GM23338 (cell line): ENCODE data around the gene PSMD8. TPM values are rescaled to one million over a fixed set of nuclear protein-coding genes. Genes with fewer than 3 reads are reported as not detected.
A peak's percentile ranks its signal among the peaks of the same experiment; 100 is the strongest.

ENCODE experiments used
- ATAC-seq: fragments of 200-7000 bp; cut with Tn5 transposase; 3 replicates; pipeline ENCODE4 v1.9.1; 2020
- DNase-seq: peaks from one replicate; pipeline ENCODE4 v3.0.0-alpha.2; 2015; ENCODE audit warnings: low spot score
- H2AFZ ChIP-seq: fragments of 200-600 bp; sonication (generic); 2 replicates; pipeline ENCODE4 v1.8.0; 2016; ENCODE audit warnings: antibody characterized with exemption, mild to moderate bottlenecking, moderate library complexity
- H3F3A ChIP-seq: fragments of 200-600 bp; sonication (generic); replicated peaks from 2 replicates; pipeline ENCODE4 v1.8.0; 2017; ENCODE audit warnings: antibody characterized with exemption, mixed run types, low read depth
- H3K27ac ChIP-seq: fragments of 200-600 bp; sonication (generic); 2 replicates; pipeline ENCODE4 v1.6.1; 2016; ENCODE audit warnings: low read depth
- H3K27me3 ChIP-seq: fragments of 200-600 bp; sonication (generic); 2 replicates; pipeline ENCODE4 v1.8.0; 2016; ENCODE audit warnings: mild to moderate bottlenecking, mixed run types, moderate library complexity; ENCODE audit not compliant: insufficient read depth
- H3K36me3 ChIP-seq: fragments of 200-600 bp; sonication (generic); 2 replicates; pipeline ENCODE4 v1.8.0; 2016; ENCODE audit warnings: mild to moderate bottlenecking; ENCODE audit not compliant: insufficient read depth
- H3K4me1 ChIP-seq: fragments of 200-600 bp; sonication (generic); 2 replicates; pipeline ENCODE4 v1.8.0; 2016; ENCODE audit warnings: mild to moderate bottlenecking, moderate library complexity; ENCODE audit not compliant: insufficient read depth
- H3K4me2 ChIP-seq: fragments of 200-600 bp; sonication (generic); 2 replicates; pipeline ENCODE4 v1.7.1; 2017; ENCODE audit warnings: mixed run types
- H3K4me3 ChIP-seq: fragments of 200-600 bp; sonication (generic); 2 replicates; pipeline ENCODE4 v1.6.1; 2016; ENCODE audit warnings: mixed run types
- H3K79me2 ChIP-seq: fragments of 200-600 bp; sonication (generic); replicated peaks from 2 replicates; pipeline ENCODE4 v1.8.0; 2017; ENCODE audit warnings: mild to moderate bottlenecking; ENCODE audit not compliant: insufficient read depth
- H3K9me2 ChIP-seq: fragments of 200-600 bp; sonication (generic); 2 replicates; pipeline ENCODE4 v1.8.0; 2017; ENCODE audit not compliant: insufficient read depth
- H4K20me1 ChIP-seq: fragments of 200-600 bp; sonication (generic); replicated peaks from 2 replicates; pipeline ENCODE4 v1.8.0; 2017; ENCODE audit warnings: mild to moderate bottlenecking; ENCODE audit not compliant: insufficient read depth
- H3K27ac Mint-ChIP-seq: 2 replicates; pipeline ENCODE4 v1.8.0; 2020; ENCODE audit warnings: inconsistent platforms, mild to moderate bottlenecking, moderate library complexity, mixed read lengths
- H3K27me3 Mint-ChIP-seq: 3 replicates; pipeline ENCODE4 v1.8.0; 2022; ENCODE audit warnings: low read depth, mild to moderate bottlenecking, moderate library complexity, mixed read lengths, inconsistent platforms; ENCODE audit not compliant: insufficient read depth, poor library complexity
- H3K36me3 Mint-ChIP-seq: 3 replicates; pipeline ENCODE4 v1.8.0; 2021; ENCODE audit warnings: low read depth, mild to moderate bottlenecking, inconsistent platforms, moderate library complexity, mixed read lengths
- H3K4me1 Mint-ChIP-seq: 3 replicates; pipeline ENCODE4 v1.8.0; 2020; ENCODE audit warnings: mild to moderate bottlenecking, inconsistent platforms, mixed read lengths
- H3K4me3 Mint-ChIP-seq: 3 replicates; pipeline ENCODE4 v1.8.0; 2021; ENCODE audit warnings: moderate library complexity, mild to moderate bottlenecking, inconsistent platforms, mixed read lengths
- H3K9me3 Mint-ChIP-seq: 3 replicates; pipeline ENCODE4 v1.8.0; 2020; ENCODE audit warnings: moderate library complexity, mild to moderate bottlenecking, inconsistent platforms, mixed read lengths
- CREB1 ChIP-seq: fragments of 250-450 bp; sonication (Bioruptor Pico); IDR thresholded peaks from 2 replicates; pipeline ENCODE4 v1.5.0; 2020; ENCODE audit warnings: low read depth, mild to moderate bottlenecking, moderate library complexity
- CTCF ChIP-seq, 2 experiments: fragments of 200-600 bp in 1 of 2; sonication (generic) in 1 of 2; conservative IDR thresholded peaks; 2 replicates each; pipeline versions ENCODE4 v1.5.1 to v1.6.1; 2016 to 2017; ENCODE audit warnings: antibody characterized with exemption in 2 of 2, low read depth in 2 of 2, mild to moderate bottlenecking in 2 of 2, moderate library complexity in 1 of 2
- ETS1 ChIP-seq: IDR thresholded peaks from 2 replicates; pipeline ENCODE4 v1.6.1; 2016; ENCODE audit warnings: antibody characterized with exemption
- EZH2 ChIP-seq: fragments of 200-600 bp; sonication (generic); IDR thresholded peaks from one replicate; pipeline ENCODE4 v1.8.0; 2017; ENCODE audit warnings: antibody characterized with exemption, mild to moderate bottlenecking, low read depth; ENCODE audit not compliant: unreplicated experiment
- EZH2phosphoT487 ChIP-seq: fragments of 200-600 bp; sonication (generic); IDR thresholded peaks from one replicate; pipeline ENCODE4 v1.8.1; 2018; ENCODE audit warnings: antibody characterized with exemption; ENCODE audit not compliant: unreplicated experiment
- JUNB ChIP-seq: IDR thresholded peaks from one replicate; pipeline ENCODE4 v1.6.1; 2016; ENCODE audit warnings: antibody characterized with exemption; ENCODE audit not compliant: unreplicated experiment
- NANOG ChIP-seq: IDR thresholded peaks from 2 replicates; pipeline ENCODE4 v1.6.1; 2016; ENCODE audit warnings: antibody characterized with exemption, borderline replicate concordance
- POLR2AphosphoS5 ChIP-seq: IDR thresholded peaks from 2 replicates; pipeline ENCODE4 v1.6.1; 2016; ENCODE audit warnings: antibody characterized with exemption, low read depth
- REST ChIP-seq: IDR thresholded peaks from one replicate; pipeline ENCODE4 v1.6.1; 2018; ENCODE audit warnings: antibody characterized with exemption; ENCODE audit not compliant: unreplicated experiment
- STAT1 ChIP-seq: IDR thresholded peaks from one replicate; pipeline ENCODE4 v1.6.1; 2016; ENCODE audit warnings: antibody characterized with exemption; ENCODE audit not compliant: unreplicated experiment
- ZNF114 ChIP-seq: fragments of 250-450 bp; sonication (Bioruptor Pico); IDR thresholded peaks from 2 replicates; pipeline ENCODE4 v1.5.0; 2020; ENCODE audit warnings: mild to moderate bottlenecking, moderate library complexity
- ZNF331 ChIP-seq: fragments of 250-450 bp; sonication (Bioruptor Pico); IDR thresholded peaks from 2 replicates; pipeline ENCODE4 v1.5.0; 2020; ENCODE audit warnings: low read depth, mild to moderate bottlenecking, moderate library complexity
- ZNF462 ChIP-seq: fragments of 250-450 bp; sonication (Bioruptor Pico); IDR thresholded peaks from 2 replicates; pipeline ENCODE4 v1.5.0; 2020; ENCODE audit warnings: mild to moderate bottlenecking, moderate library complexity
- polyA plus RNA-seq: library from polyadenylated mRNA; unstranded; fragments of >200 nt; fragmentation: Nextera tagmentation; extraction: Ambion mirVana; gene quantifications from 2 replicates; pipeline ENCODE4 v1.2.1, GENCODE V29; 2016
- total RNA-seq: library from RNA; depleted of rRNA; stranded (reverse); fragments of >200 nt; shearing (Covaris generic); gene quantifications from 2 replicates; pipeline ENCODE4 v1.2.3, GENCODE V29; 2014

PSMD8 gene
- total and polyA plus RNA-seq, 2 experiments from 2014 or later = 129 to 241 TPM

DNA sequence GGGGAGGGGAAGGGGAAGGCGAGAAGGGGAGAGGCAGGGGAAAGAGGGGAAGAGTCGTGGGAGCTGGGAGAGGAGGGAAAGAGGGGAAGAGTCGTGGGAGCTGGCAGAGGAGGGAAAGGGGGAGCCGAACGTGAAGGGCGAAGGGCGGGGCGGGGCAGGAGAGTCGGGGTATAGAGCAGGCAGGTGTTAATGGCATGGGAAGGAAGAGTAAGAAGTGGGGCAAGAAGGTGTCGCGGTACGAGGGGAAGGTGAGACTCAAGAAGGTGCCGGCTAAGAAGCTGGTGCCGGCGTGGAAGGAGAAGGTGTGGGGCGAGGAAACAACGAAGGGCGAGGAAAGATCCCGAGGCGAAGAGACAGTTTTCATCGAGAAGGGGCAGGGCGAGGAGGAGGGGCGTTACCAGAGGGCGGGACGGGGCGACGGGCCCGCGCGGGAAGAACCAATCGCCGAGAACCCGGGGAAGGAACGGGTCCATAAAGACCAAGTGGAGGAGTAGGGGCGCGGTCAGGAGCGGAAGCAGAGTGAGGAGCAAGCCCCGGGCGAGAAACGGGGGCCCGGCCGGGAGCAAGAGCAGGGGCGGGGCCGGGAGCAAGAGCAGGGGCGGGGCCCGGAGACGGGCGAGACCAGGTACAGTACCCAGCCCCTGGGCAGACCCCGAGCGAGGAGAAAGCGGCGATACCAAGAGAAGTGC is 38.3 kb upstream of the PSMD8 start:
- Mint-ChIP-seq H3K4me3 (peak overlapping the region; percentile 94), H3K27me3 (peaks cover 10% of the 10 kb centered on the region)
- peak overlapping the region; percentile 78; the same call in 1 of the 2 replicates for H3K27ac ChIP-seq

More for the DNA sequence above, 38.3 kb upstream of the PSMD8 start:
- Mint-ChIP-seq H3K4me1 (peaks cover 10% of the 10 kb centered on the region), H3K36me3 (no peaks in the 10 kb centered on the region), H3K9me3 (no peaks in the 10 kb centered on the region; the same call in 2 of the 3 replicates), H3K27ac (peak overlapping the region; percentile 95)
- 0 out of 2 replicates have a peak, but pooled peaks cover 5% of the 10 kb centered on the region for H3F3A ChIP-seq
- DNase-seq = peak; percentile 98
- H4K20me1 ChIP-seq = no peaks in the 10 kb centered on the region; the same call in 1 of the 2 replicates
- peak overlapping the region; percentile 95 for H3K4me2 ChIP-seq
- H3K36me3 ChIP-seq = no peaks in the 10 kb centered on the region; the same call in 1 of the 2 replicates
- H3K79me2 ChIP-seq = no peaks in the 10 kb centered on the region
- H2AFZ ChIP-seq = peak overlapping the region; percentile 99
- TF ChIP-seq EZH2phosphoT487 (no peak), ETS1 (no peak), CREB1 (CRISPR knock-in tag) (no peak), ZNF462 (CRISPR knock-in tag) (no peak), REST (no peak), STAT1 (no peak), POLR2AphosphoS5 (no peak), JUNB (no peak), ZNF331 (CRISPR knock-in tag) (no peak), CTCF (conservative IDR thresholded peaks at IDR 0.05; ENCODE audit: low read depth in 2 of 2) (no peak), ZNF114 (CRISPR knock-in tag) (no peak), NANOG (no peak), EZH2 (no peak)
- peak; percentile 82 for ATAC-seq
- H3K27me3 ChIP-seq = no peaks in the 10 kb centered on the region
- H3K9me2 ChIP-seq = no peaks in the 10 kb centered on the region
- H3K4me1 ChIP-seq = peaks cover 10% of the 10 kb centered on the region
- peak overlapping the region; percentile 82 for H3K4me3 ChIP-seq
